Caki2 (cell line): ENCODE measurements around the gene TLR8. TPM values are rescaled to one million over a fixed set of nuclear protein-coding genes. Genes with fewer than 3 reads are reported as not detected.
"Not testable (repeated sequence)": the region's sequence is repeated elsewhere in the genome, so short reads cannot be mapped to it uniquely, and the experiment has no call there.

Experiments
- DNase-seq: peaks from one replicate; pipeline ENCODE4 v3.0.0-alpha.2; 2015; ENCODE audit warnings: low read depth
- in situ Hi-C: cut with HindIII; loops from 2 replicates; pipeline ENCODE4 v1.10.0; 2016; ENCODE audit warnings: low sequenced_read_pairs, low pct_unique_long_range_greater_than_20kb, mixed read lengths
- total RNA-seq: library from RNA; depleted of rRNA; stranded (reverse); fragments of >200 nt; shearing (Covaris generic); gene quantifications from 2 replicates; pipeline ENCODE4 v1.2.3, GENCODE V29; 2014; ENCODE audit warnings: low replicate concordance

The TLR8 gene
- total RNA-seq, 1 experiment from 2014 or later = not detected

DNA sequence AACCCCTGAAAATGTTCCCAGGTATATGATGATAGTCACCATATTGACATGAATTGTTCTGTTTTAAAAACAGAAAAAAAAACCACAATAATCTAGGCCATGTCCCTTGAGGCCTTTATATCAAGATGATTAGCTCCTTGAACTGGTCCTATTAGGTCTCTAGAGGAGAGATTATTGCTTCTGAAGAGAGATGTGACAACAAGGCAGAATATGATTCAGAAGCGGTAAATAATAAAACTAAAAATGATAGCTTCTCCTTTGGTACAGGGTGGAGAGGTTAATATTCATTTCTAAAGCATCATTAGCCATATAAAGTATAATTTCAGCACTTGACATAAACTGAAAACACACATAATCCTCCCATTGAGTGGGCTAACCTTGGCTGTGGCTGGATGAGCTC, 25.8 kb downstream of the TLR8 start:
- in situ Hi-C loops = no loop called here
- no peak for DNase-seq

DNA sequence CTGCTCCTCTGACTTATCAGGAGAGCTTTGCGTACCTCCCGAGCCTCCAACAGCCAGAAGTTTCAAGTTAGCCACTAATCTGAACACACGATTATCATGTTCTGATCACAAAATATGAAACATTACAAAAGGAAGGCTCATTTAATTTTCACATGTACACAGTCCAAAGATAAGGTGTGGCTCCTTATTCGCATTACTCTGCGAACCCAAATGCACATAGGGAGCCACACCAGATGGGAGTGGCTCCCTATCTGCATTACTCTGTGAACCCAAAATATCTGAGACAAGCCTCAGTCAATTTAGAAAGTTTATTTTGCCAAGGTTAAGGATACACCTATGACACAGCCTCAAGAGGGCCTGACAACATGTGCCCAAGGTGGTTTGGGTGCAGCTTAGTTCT, 28.4 kb downstream of the TLR8 start:
- DNase-seq = no peak
- in situ Hi-C loops = no loop called here

DNA sequence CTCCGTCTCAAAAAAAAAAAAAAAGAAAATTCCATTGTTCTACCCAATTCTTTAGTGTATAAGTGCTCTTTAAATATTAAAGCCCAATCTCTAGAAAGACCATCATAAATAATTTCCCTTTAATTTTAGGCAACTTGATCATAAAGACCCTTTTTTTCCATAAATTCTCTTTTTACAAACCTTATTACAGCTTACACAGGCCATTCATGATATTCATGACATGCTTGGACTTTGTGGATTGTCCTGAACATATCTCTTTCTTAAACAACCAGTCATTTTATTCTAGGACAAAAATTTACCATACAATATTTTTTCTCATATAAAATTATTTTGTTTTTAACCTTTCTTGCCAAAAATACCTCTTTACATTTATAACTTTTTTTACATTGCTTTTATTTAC, 30.5 kb downstream of the TLR8 start:
- no peak for DNase-seq
- in situ Hi-C loops = no loop called here

DNA sequence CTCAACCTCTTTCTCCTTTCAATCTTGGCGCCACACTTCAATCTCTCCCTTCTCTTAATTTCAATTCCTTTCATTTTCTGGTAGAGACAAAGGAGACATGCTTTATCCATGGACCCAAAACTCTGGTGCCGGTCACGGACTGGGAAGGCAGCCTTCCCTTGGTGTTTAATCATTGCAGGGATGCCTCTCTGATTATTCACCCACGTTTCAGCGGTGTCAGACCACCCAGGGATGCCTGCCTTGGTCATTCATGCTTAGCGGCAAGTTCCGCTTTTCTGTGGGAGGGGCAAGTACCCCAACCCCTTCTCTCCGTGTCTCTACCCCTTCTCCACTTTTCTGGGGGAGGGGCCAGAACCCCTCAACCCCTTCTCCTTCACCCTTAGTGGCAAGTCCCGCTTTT, 34.1 kb downstream of the TLR8 start:
- DNase-seq, in situ Hi-C loops: not testable (repeated sequence)

DNA sequence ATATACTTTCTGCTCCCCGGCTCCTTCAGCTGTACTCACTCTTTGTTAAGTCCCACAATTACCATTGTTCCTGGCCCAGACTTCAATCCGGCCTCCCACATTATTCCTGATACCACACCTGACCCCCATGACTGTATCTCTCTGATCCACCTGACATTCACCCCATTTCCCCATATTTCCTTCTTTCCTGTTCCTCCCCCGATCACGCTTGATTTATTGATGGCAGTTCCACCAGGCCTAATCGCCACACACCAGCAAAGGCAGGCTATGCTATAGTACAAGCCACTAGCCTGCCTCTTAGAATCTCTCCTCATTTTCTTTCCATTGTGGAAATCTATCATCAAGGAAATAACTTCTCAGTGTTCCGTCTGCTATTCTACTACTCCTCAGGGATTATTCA, 37.2 kb downstream of the TLR8 start:
- DNase-seq, in situ Hi-C loops: not testable (repeated sequence)

DNA sequence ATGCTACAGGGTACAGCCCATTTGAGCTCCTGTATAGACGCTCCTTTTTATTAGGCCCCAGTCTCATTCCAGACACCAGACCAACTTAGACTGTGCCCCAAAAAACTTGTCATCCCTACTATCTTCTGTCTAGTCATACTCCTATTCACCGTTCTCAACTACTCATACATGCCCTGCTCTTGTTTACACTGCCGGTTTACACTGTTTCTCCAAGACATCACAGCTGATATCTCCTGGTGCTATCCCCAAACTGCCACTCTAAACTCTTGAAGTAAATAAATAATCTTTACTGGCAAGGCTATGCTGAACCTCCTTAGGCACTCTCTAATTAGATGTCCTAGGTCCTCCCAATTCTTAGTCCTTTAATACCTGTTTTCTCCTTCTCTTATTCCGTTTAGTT, 38.0 kb downstream of the TLR8 start:
- DNase-seq, in situ Hi-C loops: not testable (repeated sequence)

DNA sequence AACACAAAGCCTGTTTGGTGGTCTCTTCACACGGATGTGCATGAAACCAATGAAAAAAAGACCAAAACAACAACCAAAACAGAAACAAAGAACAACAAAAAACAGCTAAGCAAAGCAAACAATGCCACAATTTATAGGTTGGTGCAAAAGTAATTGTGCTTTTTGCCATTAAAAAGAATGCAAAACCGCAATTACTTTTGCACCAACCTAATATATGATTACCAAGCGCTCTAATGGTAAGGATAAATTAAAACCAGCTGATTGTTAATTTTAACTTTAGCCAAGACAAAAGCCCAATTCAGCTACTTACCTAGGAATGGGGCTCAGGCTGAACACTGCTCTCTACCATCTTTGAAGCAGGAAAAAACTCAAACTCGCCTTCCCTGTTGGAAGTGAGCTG, 39.1 kb downstream of the TLR8 start:
- DNase-seq = no peak
- in situ Hi-C loops = no loop called here

DNA sequence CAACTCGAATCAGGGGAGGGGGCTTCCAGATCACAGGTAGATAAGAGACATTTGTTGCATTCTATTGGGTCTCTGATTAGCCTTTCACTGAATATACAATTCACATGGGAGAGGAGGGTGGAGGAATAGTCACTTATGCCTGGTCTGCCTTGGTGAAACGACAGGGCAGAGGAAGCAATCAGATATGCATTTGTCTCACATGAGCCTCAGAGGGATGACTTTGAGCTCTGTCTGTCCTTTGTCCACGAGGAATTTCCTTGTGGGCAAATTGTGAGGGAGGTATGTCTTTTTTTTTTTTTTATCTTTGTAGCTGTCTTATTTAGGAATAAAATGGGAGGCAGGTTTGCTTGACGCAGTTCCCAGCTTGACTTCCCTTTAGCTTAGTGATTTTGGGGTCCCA, 40.0 kb downstream of the TLR8 start:
- no peak for DNase-seq
- in situ Hi-C loops = no loop called here

DNA sequence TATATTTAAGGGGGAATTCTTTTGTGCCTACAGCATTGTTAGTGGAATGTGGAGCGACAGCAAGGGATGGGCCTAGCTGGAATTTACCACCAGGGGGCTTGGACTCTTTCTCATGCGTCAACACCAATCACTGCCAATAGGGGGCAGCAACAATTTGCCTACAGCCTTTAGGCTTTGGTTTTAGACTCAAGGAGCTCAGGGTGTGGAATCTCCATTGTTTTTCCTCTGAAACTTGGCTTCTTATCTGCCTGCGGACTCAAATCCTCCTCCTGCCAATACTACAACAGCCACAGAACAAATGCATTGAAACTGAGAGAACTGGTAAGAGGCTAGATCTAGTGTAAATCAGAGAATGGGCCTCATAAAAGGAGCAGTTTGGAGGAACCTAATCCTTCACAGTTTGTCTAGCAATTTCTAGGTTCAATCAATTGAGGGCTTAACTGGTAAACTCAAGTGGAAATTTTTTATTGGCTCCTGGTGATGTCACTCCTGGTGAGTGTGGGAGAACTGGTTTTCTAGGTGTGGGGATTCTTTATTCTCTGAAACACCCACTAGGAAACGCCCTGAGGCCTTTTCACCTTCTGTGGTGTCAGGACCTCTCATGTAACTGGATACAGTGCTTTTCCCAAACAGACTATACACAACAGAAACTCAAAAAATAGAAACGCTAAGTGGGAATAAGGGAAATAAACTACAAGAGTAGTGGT, 40.6 kb downstream of the TLR8 start:
- in situ Hi-C loops = no loop called here
- peak; percentile 75 for DNase-seq

DNA sequence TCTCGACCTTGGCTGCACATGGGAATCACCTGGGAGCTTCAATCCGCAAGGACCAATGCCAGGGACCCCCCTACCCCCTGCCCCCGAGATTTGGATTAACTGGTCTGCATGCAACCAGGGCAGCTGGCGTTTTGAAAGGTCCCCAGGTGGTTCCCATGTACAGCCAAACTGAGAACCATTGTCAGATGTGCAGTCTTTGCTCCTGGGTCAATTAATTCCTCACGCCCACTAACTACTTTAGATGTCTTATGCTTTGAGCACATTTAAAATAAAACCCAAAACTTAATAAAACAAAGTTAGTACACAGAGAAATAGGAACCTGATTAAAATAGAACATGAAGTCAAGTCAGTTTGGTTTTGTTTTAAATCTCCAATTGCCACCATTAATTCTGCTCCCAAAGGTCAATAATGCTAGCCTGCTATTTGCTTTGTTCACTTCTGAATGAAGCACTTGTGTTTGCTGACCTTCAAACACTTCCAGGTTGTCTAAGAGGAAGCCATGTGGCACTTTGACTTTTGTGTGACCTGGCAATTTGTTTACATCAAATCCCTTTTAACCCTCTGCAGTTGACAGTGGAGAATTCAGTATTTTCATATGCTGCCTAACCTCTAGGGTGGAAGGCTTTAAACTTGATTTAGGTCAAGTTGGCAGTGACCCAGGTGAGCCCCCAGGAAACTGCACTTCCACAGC, 41.3 kb downstream of the TLR8 start:
- in situ Hi-C loops = no loop called here
- no peak for DNase-seq

DNA sequence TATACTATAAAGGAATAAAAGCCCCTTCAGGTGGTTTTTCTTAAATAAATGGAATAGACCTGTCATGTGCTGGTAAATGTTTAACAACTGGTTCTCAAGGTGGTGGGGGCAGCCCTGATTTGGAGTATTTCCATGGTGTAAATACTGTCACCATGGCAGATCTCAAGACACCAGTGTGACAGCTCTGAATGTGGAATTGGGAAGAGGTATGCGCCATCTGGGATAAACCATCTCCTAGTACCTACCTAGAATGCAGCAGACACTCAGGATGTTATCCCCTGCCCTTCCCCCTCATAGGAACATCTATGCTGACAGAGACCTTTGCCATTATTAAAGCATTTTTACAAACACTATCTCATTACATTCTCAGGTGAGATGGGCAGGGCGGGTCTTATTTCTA, 42.1 kb downstream of the TLR8 start:
- in situ Hi-C loops = no loop called here
- no peak for DNase-seq

DNA sequence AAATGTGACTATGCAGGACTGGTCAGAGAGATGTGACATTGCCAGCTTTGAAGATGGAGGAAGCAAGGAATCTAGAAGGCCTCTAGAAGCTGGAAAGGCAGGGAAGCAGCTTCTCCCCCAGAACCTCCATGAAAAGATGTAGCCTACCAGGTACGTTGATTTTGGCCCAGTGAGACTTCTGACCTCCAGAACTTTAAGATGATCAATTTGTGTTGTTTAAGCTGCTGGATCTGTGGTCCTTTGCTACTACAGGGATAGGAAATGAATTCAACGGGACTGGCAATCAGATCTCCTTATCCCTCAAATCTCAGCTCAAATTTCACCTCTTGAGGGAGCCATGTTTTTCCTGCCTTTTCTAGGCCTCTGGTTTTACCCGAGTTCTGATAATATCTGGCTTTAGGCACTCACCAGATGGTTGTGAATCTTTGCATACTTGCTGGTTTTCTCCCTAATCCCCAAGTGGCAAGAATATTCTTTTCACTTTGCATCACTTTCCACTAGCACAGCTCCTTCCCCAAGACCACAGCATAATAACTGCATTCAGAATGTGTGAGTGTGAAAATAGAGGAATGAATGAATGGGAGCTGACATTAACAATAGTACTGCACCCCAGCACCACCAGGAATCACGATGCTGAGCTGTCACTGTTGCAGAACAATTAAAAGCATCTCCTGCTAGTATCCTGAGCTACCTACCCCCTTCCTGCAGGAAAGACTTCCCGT, 42.9 kb downstream of the TLR8 start:
- in situ Hi-C loops = no loop called here
- no peak for DNase-seq

DNA sequence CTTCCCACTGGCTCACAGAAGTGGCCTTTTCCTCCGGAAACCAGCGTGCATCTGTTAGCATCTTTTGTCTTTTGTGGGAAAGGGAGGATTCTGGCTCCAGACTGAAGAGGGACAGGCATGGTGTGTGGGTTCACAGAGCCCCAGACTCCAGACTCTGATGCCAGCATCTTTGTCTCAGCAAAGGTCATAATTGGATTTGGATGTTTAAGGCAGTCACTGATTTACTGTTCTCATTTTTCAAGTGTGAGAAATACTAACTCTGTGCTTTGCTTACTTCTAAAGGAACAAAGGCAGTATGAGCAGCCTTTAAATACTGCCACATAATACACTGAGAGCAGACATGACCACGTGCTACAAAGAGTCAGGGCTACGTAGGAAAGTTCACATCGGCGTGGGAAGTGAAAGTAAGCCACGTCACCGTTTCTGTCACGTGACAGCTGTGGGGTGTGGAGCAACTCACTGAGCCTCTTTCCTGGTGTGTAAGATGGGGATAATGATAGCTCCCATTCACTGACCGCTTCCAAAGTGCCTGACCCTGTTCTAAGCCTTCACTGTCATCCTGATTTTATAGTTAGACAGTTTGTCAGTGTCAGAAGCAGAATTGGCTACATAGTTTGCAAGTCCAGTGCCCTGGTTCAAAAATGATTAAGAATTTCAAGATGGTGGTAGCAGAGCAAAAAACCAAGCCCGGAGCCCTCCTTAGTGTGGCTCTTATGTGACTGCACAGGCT, 43.7 kb downstream of the TLR8 start:
- peak; percentile 51 for DNase-seq
- in situ Hi-C loops = no loop called here

DNA sequence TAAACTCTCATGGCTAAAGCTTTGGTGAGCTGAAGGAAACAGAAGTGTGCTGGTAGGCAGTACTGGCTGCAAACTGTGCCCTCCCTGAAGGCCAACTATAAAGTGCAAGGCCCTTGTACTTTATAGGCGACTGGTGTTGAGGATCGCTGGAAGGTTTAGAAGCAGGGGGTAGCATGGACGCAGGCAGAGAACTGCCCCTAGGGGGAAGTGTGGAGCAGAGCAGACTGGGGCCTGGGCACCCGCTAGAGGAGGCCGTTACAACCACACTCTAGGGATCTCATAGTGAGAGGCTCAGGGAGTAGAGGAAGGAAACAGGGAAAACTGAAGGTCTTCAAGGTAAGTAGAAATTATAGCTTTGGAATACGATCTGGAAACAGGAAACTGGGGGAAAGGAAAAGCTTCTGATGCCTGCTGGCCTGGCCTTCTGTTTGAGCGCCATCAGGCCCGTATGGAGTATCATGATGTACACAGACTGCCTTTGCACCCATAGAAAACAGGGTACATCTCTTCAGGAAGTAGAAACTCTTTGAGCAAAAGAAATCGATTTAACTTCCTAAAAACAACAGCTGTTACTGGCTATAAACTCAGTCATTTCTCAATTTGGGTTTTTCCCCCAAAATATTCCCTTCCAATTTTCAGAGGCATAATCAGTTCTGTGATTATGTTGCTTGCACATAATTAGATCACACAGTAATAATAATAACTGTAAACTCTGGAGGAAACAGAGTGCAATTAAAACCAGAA, 44.6 kb downstream of the TLR8 start:
- no peak for DNase-seq
- in situ Hi-C loops = no loop called here

DNA sequence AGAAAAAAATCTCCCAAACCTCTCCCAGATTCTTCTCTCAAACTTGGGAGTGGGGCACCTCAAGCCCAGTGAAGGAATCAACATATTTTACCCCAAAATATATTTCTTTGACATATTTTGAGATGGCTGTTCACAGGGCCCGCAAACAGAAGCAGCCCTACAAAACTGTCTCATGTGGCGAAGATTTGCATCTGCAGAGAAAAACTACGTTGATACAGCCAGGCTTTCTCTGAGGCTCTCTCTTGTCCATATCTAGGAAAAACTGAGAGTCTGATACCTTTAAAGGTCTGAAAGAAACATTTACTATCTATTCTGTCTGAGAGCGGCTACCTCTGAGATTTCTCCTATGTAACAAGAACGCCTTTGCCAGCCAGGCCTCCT, 45.2 kb downstream of the TLR8 start:
- in situ Hi-C loops = no loop called here
- no peak for DNase-seq

DNA sequence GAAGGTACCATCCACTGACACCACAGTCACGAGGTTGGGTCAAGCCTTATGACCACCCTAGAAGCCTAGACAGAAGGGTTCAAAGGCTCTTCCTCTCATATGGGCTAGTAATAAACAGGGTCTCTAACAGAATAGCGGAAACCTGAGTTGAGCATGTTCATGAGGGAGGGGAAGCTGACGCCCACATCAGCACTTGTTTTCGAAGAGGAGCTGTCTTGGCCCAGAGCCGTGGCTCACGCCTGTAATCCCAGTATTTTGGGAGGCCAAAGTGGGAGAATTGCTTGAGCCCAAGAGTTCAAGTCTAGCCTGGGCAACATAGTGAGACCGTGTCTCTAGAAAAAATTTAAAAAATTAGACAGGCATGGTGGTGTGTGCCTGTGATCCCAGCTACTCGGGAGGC, 47.0 kb downstream of the TLR8 start:
- in situ Hi-C loops = no loop called here
- no peak for DNase-seq

DNA sequence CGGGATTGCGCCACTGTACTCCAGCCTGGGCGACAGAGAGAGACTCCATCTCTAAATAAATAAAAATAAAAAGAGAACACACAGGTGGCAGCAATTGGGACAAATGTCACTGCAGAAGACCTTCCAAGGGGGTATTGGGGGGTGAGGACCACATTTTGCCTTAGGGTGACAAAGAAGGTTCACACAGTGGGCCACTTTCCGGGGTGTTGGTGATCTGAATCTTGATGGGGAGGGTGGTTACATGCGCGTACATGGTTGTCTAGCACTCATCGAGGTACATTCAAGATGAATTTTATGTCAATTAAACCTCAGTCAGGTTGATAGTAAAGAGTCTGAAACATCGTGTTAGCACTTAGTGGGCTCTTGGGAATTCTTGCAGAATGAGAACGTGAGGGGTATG, 48.0 kb downstream of the TLR8 start:
- DNase-seq = no peak
- in situ Hi-C loops = no loop called here

DNA sequence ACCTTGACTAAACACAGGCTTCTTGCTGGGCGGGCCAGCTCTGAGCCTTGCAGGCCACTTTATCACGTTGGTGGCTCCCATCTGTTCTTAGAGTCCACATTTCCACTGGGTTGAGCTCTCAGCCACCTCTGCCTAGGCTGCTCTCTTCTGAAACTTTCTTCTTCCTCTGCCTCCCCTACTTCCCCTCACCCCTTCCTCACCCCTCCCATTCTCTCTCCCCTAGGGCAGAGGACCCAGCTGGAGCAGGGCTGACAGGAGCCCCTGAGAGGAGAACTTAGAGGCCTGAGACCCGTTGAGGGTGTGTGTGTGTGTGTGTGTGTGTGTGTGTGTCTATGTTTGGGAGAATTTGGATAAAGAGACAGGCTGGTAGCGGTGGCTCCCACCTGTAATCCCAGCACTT, 48.6 kb downstream of the TLR8 start:
- DNase-seq = no peak
- in situ Hi-C loops = no loop called here
